Right lobe of liver (tissue), 4 donors: ENCODE data around the gene TOX3.

Experiments
- POLR2A ChIP-seq: fragments of 450-650 bp; IDR thresholded peaks from one replicate; pipeline ENCODE4 v1.6.1; 2017; ENCODE audit warnings: antibody characterized with exemption, mild to moderate bottlenecking
- TF ChIP-seq, protein P1 (sequence below), 4 donors: fragments of 200-600 bp in 3 of 4; fragments of 450-650 bp in 1 of 4; IDR thresholded peaks; one replicate each; pipeline versions ENCODE4 v1.5.1 to v1.8.0; 2016 to 2022; ENCODE audit warnings: antibody characterized with exemption in 4 of 4, mild to moderate bottlenecking in 2 of 4
- donor health status: DM: no; HTN: no; CAD: no.
- donor health status: DM: no; HTN: no; CAD: no.
- donor health status: DM: no; HTN: yes; CAD: no.

DNA sequence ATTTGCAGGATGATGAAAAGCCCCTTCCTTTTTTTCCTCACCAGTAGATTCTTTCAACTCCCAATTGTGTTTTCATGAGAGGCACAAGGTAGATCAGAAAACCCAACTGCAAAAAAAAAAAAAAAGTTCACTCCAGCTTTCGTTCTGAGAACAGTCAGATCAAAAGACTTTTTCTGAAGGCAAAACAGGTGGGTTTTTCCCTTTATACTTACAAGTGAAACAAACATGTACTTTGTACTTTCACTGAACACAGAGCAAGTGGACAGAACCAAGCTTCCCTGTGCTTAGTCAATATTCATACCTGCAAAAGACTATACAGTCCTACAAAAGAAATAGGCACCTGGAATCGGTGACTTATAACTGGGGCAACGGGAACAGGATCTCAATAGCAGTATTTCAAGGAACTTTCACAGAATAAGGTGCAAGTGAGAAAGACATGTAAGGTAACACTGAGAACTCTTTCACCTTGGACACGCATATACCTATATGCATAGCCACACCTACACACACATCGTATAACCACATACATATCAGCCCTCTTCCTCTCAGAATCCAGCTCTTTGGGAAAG, 54.1 kb downstream of the TOX3 start:
- TF ChIP-seq, protein P1, sequence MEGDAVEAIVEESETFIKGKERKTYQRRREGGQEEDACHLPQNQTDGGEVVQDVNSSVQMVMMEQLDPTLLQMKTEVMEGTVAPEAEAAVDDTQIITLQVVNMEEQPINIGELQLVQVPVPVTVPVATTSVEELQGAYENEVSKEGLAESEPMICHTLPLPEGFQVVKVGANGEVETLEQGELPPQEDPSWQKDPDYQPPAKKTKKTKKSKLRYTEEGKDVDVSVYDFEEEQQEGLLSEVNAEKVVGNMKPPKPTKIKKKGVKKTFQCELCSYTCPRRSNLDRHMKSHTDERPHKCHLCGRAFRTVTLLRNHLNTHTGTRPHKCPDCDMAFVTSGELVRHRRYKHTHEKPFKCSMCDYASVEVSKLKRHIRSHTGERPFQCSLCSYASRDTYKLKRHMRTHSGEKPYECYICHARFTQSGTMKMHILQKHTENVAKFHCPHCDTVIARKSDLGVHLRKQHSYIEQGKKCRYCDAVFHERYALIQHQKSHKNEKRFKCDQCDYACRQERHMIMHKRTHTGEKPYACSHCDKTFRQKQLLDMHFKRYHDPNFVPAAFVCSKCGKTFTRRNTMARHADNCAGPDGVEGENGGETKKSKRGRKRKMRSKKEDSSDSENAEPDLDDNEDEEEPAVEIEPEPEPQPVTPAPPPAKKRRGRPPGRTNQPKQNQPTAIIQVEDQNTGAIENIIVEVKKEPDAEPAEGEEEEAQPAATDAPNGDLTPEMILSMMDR (IDR thresholded peaks at IDR 0.05) = no peak
- no peak for TF ChIP-seq POLR2A
